Kidney epithelial cell (primary cell): Measurements from ENCODE around the gene EXOC3L4. TPM values are rescaled to one million over a fixed set of nuclear protein-coding genes. Genes with fewer than 3 reads are reported as not detected.
"Not testable (repeated sequence)": the region's sequence is repeated elsewhere in the genome, so short reads cannot be mapped to it uniquely, and the experiment has no call there.

Source experiments
- DNase-seq: peaks from one replicate; pipeline ENCODE4 v3.0.0-alpha.2; 2010; ENCODE audit warnings: low read depth
- H3K27me3 ChIP-seq: 2 replicates; pipeline ENCODE4 v1.6.0; 2011; ENCODE audit warnings: low read length; ENCODE audit not compliant: control insufficient read depth, insufficient read depth
- H3K36me3 ChIP-seq: 2 replicates; pipeline ENCODE4 v1.5.1; 2011; ENCODE audit warnings: low read length; ENCODE audit not compliant: control insufficient read depth, insufficient read depth
- H3K4me3 ChIP-seq: 2 replicates; pipeline ENCODE4 v1.5.1; 2011; ENCODE audit warnings: low read depth, mild to moderate bottlenecking, control low read depth, low read length
- total RNA-seq: library from RNA; depleted of rRNA; stranded (reverse); fragments of >200 nt; gene quantifications from 2 replicates; pipeline ENCODE4 v1.2.3, GENCODE V29; 2015
- TF ChIP-seq, protein P1 (sequence below): IDR thresholded peaks from 2 replicates; pipeline ENCODE4 v1.5.1; 2011; ENCODE audit warnings: mild to moderate bottlenecking, moderate library complexity, low read length, control low read depth, inconsistent platforms; ENCODE audit not compliant: insufficient read depth, poor library complexity, severe bottlenecking

Gene EXOC3L4
- total RNA-seq, 1 donor from 2014 or later, result 0.46 TPM

DNA sequence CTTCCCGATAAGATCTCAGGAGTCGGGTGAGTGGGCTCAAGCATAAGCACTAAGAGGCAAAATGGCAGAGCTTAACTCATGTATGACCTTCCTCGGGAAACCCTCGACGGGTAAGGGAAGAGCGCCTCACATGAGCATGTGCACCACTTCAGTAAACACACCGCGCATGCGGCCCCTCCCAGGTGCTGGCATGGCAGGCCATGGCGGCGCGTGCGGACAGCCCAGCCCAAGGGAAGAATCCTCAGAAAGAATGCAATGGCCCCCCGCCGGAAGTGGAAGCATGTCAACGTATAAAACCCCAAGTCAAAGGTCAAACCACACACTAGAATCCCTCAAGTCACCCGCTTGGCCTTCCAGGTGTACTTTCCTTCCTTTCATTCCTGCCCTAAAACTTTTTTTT is 22.1 kb downstream of the EXOC3L4 start:
- TF ChIP-seq, protein P1, sequence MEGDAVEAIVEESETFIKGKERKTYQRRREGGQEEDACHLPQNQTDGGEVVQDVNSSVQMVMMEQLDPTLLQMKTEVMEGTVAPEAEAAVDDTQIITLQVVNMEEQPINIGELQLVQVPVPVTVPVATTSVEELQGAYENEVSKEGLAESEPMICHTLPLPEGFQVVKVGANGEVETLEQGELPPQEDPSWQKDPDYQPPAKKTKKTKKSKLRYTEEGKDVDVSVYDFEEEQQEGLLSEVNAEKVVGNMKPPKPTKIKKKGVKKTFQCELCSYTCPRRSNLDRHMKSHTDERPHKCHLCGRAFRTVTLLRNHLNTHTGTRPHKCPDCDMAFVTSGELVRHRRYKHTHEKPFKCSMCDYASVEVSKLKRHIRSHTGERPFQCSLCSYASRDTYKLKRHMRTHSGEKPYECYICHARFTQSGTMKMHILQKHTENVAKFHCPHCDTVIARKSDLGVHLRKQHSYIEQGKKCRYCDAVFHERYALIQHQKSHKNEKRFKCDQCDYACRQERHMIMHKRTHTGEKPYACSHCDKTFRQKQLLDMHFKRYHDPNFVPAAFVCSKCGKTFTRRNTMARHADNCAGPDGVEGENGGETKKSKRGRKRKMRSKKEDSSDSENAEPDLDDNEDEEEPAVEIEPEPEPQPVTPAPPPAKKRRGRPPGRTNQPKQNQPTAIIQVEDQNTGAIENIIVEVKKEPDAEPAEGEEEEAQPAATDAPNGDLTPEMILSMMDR, result no peak
- H3K36me3 ChIP-seq, result no peaks in the 10 kb centered on the region
- DNase-seq, result no peak
- H3K4me3 ChIP-seq, result no peak overlapping the region
- no peaks in the 10 kb centered on the region for H3K27me3 ChIP-seq

- H3K4me3 ChIP-seq, H3K27me3 ChIP-seq, DNase-seq, H3K36me3 ChIP-seq: not testable (repeated sequence)
These were observed 23.0 kb downstream of the EXOC3L4 start for GRCh38 chr14:103117499-103117898.

DNA sequence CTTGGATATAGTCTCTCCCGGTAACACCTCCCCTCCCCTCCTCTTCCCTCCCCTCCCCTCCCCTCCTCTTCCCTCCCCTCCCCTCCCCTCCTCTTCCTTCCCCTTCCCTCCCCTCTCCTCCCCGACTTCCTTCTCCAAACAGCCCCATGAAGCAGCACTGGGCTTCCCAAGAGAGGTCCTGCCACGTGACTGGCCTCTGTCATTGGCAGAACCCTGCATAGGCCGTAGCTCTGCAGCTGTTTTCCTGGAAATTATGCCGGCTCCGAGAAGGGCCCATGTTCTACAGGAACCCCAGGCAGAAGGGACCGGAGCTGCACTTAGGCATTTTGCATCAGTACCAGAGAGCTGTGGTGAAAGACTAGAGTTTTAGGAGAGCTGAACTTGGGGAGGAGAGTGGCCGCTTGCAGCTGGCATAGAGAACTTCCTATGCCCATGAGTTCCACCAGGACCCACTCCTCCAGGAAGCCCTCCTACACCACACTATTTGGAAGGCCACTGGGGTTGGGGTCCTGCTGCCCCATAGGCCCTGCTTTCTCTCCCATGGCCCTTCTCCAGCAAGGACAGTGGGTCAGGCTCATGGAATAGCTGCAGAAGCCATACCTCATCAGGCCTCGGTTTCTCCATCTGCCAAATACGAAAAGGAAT is 23.6 kb downstream of the EXOC3L4 start:
- TF ChIP-seq, protein P1, result no peak

DNA sequence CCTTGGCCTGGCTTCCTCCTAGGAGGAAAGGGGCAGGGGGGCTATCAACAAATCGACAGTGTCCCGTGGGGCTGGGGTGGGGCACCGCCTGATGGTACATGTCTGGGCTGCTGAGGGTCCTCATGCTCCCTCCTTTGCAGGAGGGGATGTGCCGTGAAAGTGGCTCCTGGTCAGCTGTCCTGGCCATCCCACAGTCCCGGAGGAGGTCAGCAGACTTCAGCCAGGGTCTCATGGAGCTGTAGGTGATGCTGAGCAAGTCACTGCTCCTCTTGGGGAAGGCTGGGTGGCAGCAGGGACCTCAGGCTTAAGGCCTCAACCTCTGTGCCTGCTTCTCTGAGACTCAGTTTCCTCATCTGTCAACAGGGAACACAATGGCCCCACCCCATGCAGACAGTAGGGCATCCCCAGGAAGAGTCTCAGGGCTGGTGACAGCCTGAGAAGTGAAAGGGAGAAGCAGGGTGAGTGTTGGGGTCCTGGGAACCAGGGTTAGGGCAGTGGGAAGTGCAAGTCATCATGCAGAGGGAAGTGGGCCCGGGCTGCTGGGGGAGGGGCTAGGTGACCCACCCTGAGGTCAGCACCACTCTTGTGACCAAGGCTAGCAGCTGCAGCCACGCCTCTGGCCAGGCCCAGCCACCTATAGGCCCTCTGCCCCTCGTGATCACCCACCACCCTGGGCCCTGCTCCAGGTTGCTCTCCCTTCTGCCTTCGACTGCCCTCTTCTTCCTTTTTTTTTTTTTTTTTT is 24.3 kb downstream of the EXOC3L4 start:
- no peak for DNase-seq
- no peak overlapping the region for H3K4me3 ChIP-seq
- no peaks in the 10 kb centered on the region for H3K27me3 ChIP-seq
- TF ChIP-seq, protein P1, result no peak
- H3K36me3 ChIP-seq, result no peaks in the 10 kb centered on the region

More for the DNA sequence above, 23.6 kb downstream of the EXOC3L4 start:
- H3K27me3 ChIP-seq, result no peaks in the 10 kb centered on the region
- H3K36me3 ChIP-seq, result no peaks in the 10 kb centered on the region
- H3K4me3 ChIP-seq, result no peak overlapping the region
- no peak for DNase-seq

DNA sequence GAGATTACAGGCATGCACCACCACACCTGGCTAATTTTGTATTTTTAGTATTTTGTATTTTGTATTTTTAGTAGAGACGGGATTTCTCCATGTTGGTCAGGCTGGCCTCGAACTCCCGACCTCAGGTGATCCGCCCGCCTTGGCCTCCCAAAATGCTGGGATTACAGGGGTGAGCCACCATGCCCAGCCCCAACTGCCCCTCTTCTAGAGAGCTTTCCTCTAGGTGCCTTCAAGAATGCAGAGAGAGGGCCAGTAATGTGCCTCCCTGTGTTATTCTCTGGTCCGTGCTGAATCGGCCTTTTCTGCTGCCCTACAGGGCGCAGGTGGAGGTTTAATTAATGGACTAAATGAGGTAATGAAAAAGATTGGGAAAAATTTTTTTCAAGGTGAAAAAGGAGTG is 25.0 kb downstream of the EXOC3L4 start:
- not testable (repeated sequence) for DNase-seq, H3K36me3 ChIP-seq, H3K27me3 ChIP-seq, H3K4me3 ChIP-seq

GRCh38 chr14:103121121-103121845 is 26.8 kb downstream of the EXOC3L4 start:
- Histone ChIP-seq H3K4me3 (no peak overlapping the region), H3K36me3 (no peaks in the 10 kb centered on the region), H3K27me3 (no peaks in the 10 kb centered on the region)
- TF ChIP-seq, protein P1, result no peak
- no peak for DNase-seq
